ENCODE results near the gene GRAMD2B. TPM values are rescaled to one million over a fixed set of nuclear protein-coding genes. Genes with fewer than 3 reads are reported as not detected.

Gene GRAMD2B
- total and polyA plus RNA-seq, 2 of the 13 experiments (the other 11 are each of a cell fraction or from before 2014, with no cell fraction given) = 8.1 to 10.6 TPM

- no peak for TF ChIP-seq AHR (CRISPR knock-in tag; IDR thresholded peaks at IDR 0.05)
- no peak for TF ChIP-seq SMC3 (IDR thresholded peaks at IDR 0.05; ENCODE audit: low read length)
Observed at GRCh38 chr5:126389179-126389578, 34.0 kb upstream of the GRAMD2B start (continued).

DNA sequence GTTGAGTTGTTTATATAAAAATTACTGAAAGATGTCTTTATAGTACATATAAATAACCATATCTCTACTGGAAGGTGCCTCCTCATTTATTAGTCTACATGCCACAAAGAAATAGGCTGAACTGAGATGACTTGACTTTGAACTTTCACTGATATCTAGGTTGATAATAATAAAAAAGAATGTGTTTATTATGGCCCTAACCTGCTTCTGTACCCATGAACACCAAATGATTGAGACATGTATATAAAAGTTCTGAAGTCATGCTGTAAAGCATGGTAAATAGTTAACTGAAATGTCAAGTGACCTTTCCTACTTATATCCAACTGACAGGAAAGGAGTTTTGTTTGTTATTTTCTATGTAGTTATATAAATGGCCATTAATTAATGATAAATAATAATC, 33.2 kb upstream of the GRAMD2B start:
- no peak for FAIRE-seq

More for the DNA sequence above, 33.2 kb upstream of the GRAMD2B start:
- no peaks in the 10 kb centered on the region for H3K27me3 ChIP-seq (ENCODE audit: control insufficient read depth in 1 of 2, insufficient read depth in 2 of 2, low read length in 2 of 2)
- no peaks in the 10 kb centered on the region for H3K79me2 ChIP-seq (ENCODE audit: insufficient read depth, low read length)
- H3K4me2 ChIP-seq (ENCODE audit: low read depth, low read length) = no peak overlapping the region
- no peak overlapping the region for H3K4me3 ChIP-seq (replicated peaks in 1 of 3; ENCODE audit: insufficient read depth in 1 of 3, low read depth in 2 of 3, low read length in 3 of 3)
- no peaks in the 10 kb centered on the region for H3K9me3 ChIP-seq (ENCODE audit: low read length)
- ATAC-seq = no peak
- no TSS peak for BruUV-seq (replicated peaks)
- CTCF ChIA-PET (ENCODE audit: low intra/inter-chr PET ratio, low total read pairs) = no interaction called here
- H3K9ac ChIP-seq (ENCODE audit: insufficient read depth, low read depth, low read length) = no peak overlapping the region
- H3K4me1 ChIP-seq (ENCODE audit: insufficient read depth, low read length) = peaks cover 8% of the 10 kb centered on the region
- DNase-seq (ENCODE audit: low spot score) = no peak
- in situ Hi-C loops (cut with HindIII; ENCODE audit: extremely low pct_ligation_motif_present, low pct_unique_long_range_greater_than_20kb) = no loop called here
- POLR2A ChIA-PET = no interaction called here
- no peaks in the 10 kb centered on the region for H4K20me1 ChIP-seq (ENCODE audit: insufficient read depth, low read length)
- H3K36me3 ChIP-seq (replicated peaks in 1 of 2; ENCODE audit: control insufficient read depth in 1 of 2, insufficient read depth in 2 of 2, low read length in 2 of 2) = no peaks in the 10 kb centered on the region
- TF ChIP-seq HNRNPK (IDR thresholded peaks at IDR 0.05; ENCODE audit: low read depth, low read length, poor library complexity, severe bottlenecking) (no peak), ZNF274 (CRISPR knock-in tag; IDR thresholded peaks at IDR 0.05) (no peak), ZNF605 (CRISPR knock-in tag; IDR thresholded peaks at IDR 0.05) (no peak), HMG20A (CRISPR knock-in tag; IDR thresholded peaks at IDR 0.05; ENCODE audit: borderline replicate concordance) (no peak), KDM5B (CRISPR knock-in tag; IDR thresholded peaks at IDR 0.05; ENCODE audit: borderline replicate concordance) (no peak), RNF219 (CRISPR knock-in tag; IDR thresholded peaks at IDR 0.05) (no peak), GRHL1 (CRISPR knock-in tag; conservative IDR thresholded peaks at IDR 0.05) (no peak)
- TF ChIP-seq, protein P1, sequence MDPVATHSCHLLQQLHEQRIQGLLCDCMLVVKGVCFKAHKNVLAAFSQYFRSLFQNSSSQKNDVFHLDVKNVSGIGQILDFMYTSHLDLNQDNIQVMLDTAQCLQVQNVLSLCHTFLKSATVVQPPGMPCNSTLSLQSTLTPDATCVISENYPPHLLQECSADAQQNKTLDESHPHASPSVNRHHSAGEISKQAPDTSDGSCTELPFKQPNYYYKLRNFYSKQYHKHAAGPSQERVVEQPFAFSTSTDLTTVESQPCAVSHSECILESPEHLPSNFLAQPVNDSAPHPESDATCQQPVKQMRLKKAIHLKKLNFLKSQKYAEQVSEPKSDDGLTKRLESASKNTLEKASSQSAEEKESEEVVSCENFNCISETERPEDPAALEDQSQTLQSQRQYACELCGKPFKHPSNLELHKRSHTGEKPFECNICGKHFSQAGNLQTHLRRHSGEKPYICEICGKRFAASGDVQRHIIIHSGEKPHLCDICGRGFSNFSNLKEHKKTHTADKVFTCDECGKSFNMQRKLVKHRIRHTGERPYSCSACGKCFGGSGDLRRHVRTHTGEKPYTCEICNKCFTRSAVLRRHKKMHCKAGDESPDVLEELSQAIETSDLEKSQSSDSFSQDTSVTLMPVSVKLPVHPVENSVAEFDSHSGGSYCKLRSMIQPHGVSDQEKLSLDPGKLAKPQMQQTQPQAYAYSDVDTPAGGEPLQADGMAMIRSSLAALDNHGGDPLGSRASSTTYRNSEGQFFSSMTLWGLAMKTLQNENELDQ (CRISPR knock-in tag; IDR thresholded peaks at IDR 0.05; ENCODE audit: borderline replicate concordance) = no peak
- TF ChIP-seq, protein P2, sequence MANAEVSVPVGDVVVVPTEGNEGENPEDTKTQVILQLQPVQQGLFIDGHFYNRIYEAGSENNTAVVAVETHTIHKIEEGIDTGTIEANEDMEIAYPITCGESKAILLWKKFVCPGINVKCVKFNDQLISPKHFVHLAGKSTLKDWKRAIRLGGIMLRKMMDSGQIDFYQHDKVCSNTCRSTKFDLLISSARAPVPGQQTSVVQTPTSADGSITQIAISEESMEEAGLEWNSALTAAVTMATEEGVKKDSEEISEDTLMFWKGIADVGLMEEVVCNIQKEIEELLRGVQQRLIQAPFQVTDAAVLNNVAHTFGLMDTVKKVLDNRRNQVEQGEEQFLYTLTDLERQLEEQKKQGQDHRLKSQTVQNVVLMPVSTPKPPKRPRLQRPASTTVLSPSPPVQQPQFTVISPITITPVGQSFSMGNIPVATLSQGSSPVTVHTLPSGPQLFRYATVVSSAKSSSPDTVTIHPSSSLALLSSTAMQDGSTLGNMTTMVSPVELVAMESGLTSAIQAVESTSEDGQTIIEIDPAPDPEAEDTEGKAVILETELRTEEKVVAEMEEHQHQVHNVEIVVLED (CRISPR knock-in tag; IDR thresholded peaks at IDR 0.05; ENCODE audit: borderline replicate concordance) = no peak
- no peak overlapping the region for H2AFZ ChIP-seq (ENCODE audit: low read length)
- H3K27ac ChIP-seq (ENCODE audit: extremely low read length, insufficient read depth, low read length) = no peak overlapping the region
- intact Hi-C loops (cut with micrococcal nuclease; ENCODE audit: unreplicated experiment) = no loop called here

Measured in HepG2 (cell line).